GM18498 (cell line): ENCODE measurements around the gene KRTAP10-7.
"Not testable (repeated sequence)": the region's sequence is repeated elsewhere in the genome, so short reads cannot be mapped to it uniquely, and the experiment has no call there.

Experiments
- ATAC-seq: cut with Tn5 transposase; IDR thresholded peaks from one replicate; pipeline ENCODE4 v1.9.1; 2021; ENCODE audit warnings: mild to moderate bottlenecking, moderate library complexity; ENCODE audit not compliant: unreplicated experiment

The KRTAP10-7 gene

DNA sequence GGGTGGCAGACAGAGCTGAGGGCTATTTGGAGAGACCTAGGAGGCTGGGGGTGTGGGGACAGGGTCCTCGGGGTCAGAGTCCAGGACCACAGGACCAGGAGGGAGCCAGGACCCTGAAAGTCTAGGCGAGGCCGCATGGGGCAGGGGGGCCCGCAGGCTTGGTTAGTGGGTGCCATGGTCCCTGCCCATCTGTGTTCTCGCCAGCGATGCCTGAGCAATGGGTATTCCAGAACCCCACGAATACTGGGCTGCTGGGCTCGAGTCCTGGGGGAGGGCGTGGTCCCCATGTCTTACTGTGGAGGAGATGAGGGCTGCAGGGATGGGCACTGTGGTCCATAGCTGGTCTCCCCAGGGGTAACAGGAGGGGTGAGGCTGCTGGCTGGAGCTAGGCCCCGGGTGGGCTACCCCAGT is 10.1 kb upstream of the KRTAP10-7 start:
- ATAC-seq: no peak

- ATAC-seq: not testable (repeated sequence)
Measured at GRCh38 chr21:44590897-44591800, 9.2 kb upstream of the KRTAP10-7 start.

DNA sequence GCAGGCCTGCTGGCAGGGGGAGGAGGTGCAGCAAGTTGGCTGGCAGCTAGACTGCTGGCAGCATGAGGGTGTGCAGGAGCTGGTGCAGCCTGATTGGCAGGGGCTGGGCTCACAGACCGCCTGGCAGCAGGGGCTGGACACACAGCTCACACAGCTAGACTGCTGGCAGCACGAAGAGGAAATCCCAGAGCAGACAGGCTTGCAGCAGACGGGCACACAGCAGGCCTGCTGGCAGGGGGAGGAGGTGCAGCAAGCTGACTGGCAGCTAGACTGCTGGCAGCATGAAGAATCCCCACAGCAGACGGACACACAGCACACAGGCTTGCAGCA is 8.6 kb upstream of the KRTAP10-7 start:
- ATAC-seq: not testable (repeated sequence)

DNA sequence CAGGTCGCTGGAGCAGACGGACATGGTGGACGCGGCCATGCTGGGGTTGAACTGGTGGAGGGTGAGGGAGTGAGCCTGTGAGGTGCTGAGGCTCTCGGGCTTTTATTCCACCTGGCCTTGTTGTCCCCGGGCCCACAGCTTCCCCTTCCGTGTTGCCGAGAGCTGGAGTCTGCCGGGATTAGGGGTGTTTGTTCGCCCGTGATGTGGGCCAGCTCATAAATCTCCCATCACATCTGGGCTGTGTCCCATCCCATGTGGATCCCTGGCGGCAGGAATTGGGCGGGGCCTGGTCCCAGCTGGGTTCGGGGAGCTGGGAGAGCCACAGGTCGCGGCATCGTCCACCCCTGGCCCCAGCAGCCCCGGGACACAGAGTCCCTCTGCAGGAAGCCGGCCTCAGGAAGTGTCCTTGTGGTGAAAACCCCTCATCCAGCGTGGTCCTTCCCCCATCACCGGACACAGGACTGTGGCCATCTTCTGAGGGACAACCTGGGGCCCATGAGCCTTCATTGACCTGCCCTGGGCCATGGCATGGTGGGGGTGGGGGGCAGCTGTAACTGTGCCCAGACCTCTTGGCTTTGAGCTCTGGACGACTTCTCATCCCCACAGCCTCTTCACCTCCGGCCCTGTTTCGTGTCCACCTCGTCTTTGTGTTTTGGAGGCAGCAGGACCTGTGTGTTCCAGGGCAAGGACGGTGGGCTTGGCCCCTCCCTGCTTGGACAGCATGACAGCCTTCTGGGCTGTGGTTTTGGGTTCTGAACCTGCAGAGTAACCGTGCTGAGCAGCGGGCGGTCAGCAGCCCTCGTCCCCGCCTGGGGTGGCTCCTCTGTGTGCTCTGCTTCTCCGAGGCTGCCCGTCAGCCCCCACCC is 7.7 kb upstream of the KRTAP10-7 start, which contains the start of gene KRTAP10-6:
Gene KRTAP10-6 (minus strand): TSS at position 60 of the 866 bp plus-strand sequence. CDS start 21 bp downstream, at position 39.
- no peak for ATAC-seq

GRCh38 chr21:44593598-44594405 is 6.6 kb upstream of the KRTAP10-7 start:
- ATAC-seq: no peak

GRCh38 chr21:44594406-44594916 is 5.9 kb upstream of the KRTAP10-7 start:
- no peak for ATAC-seq

DNA sequence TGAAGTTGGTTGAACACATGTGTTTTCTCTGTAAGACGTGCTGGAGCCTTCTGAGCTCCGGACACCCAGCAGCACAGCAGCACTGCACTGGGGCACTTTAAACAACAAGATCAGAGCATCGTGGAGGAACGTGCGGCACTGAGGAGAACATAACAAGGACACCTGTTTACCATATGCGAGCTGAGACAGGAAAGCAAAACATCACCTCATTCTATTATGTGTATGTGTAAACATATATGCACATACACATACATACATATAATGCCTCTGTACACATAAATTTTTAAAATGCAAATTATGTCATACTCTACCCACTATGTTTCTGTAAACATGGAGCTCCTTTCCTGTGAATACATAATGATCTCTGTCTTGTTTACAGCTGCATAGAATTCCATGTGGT is 4.9 kb upstream of the KRTAP10-7 start:
- ATAC-seq: no peak

DNA sequence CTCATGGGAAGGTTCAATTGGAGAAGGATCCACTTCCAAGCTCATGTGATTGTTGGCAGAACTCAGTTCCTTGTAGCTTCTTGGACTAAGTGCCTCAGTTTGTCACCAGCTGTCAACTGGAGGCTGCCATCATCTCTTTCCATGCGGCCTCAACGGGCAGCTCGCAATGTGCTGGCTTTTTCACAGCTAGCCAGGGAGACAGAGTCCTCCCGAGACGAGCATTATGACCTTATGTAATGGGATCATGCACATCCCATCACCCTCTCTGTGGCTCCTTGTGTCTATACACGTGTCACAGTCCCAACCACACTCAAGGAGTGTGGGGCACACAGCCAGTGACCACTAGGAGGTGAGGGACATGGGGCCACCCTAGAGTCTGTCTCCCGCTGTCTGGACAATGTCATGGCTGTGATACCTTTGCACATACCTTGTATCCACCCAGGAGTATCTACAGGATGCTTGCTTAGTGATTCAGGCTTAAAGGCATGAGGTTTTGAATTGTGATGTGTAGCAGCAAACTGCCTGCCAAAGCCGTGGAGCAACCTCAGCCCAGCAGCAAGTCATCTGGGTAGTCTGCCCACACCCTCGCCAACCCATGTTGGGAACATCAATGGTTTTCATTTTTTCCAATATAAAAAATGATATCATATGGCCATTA is 4.2 kb upstream of the KRTAP10-7 start:
- no peak for ATAC-seq

DNA sequence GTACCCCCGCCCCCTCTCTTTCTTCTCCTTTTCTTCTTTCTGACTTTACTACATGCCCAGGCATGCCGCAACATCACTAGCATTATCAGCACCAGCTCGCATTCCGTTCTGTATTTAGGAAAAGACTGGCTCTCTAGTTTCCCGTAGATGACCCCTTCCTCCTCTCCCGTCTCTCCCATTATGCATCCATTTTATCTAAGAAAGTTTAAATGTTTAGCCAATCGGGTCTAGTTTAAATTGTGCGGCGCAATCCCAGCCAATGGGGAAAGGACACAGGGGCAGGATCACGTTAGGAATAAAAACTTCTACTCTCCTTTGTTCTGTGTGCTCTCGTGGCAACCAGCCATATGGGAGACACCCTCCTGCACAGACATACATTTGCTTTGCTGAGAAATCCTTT is 2.3 kb upstream of the KRTAP10-7 start:
- ATAC-seq: no peak

DNA sequence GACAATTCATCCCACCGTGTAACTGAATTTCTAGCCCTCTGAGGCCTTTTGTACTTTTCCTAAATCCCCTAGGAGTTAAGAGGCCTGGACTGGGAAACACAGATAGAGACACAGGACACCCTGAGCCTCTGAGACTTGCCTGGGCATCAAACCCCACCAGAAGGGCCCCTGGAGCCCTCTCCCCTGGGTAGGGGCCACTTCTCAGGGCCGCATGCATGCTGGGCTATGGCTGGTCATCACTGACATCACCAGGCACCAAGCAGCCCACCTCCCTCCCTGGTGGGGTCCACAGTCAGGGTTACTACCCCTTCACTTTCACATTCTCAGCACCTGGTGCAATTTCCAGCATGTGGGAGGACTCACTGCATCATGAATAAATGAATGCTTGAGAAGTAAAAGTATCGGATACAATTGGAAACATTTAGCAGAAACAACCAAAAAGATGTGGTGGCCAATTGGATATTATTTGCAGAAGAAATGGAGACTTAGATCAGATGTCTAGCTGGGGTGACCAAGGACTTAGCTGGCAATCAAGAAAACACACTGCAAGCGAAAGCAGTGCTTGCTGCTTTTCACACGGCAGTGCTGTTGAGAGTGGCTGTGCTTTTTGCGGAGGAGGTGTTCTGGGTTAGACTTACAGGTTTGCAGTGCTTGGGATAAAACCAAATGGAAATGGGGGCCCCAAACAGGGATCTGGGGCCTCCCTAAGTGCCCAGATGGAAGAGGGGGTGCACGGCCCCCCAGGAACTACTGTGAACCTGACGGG is 950 bp upstream of the KRTAP10-7 start:
- ATAC-seq: no peak

- not testable (repeated sequence) for ATAC-seq
Measured at GRCh38 chr21:44601091-44601490, 694 bp downstream of the KRTAP10-7 start.

- no peak for ATAC-seq
Measured at GRCh38 chr21:44601596-44602462, 1.4 kb downstream of the KRTAP10-7 start.

DNA sequence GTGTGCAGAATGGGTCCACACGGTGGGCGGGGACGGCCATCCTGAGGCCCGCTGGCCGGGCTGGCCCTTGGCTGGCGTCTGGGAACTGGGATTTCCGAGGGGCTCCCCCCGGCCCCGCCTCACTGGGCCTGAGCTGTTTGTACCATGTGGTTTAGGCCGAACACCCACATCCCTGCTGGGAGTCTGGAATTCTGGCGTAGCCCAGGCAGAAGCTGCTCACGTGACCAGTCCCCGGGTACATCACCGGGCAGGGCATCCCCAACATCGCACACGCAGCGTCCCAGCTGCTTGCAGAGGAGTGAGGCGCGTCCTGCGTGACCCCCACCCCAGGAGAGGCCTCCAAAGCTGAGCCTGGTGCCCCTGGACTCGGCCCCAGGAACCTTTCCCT is 2.1 kb downstream of the KRTAP10-7 start:
- ATAC-seq: no peak

GRCh38 chr21:44603109-44603875 is 2.9 kb downstream of the KRTAP10-7 start:
- ATAC-seq: no peak

DNA sequence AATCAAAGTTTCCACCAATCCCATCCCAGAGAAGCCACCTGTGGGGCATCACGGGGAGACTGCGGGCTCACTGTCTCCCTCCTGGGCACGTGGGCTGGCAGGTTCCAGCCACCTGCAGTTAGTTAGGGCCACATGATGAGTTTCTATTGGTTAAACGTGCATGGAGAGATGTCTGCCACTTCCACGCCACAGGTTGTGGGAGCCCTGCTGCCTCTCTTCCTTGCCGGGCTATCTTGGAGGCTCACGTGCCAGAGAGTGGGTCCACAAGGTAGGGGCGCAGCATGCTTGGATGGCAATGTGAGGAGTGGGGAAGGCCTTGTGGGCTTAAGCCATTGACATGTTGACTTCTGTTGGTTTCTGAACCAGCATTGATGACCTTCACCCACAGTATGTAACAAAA is 3.5 kb downstream of the KRTAP10-7 start:
- no peak for ATAC-seq

GRCh38 chr21:44606495-44606894 is 6.1 kb downstream of the KRTAP10-7 start:
- ATAC-seq: no peak

- ATAC-seq: no peak
Measured at GRCh38 chr21:44609193-44609592, 8.8 kb downstream of the KRTAP10-7 start.
